Muscle layer of colon (tissue), 2 donors: Measurements from ENCODE around the gene IL13RA1.

Source experiments
- H3K27ac ChIP-seq: one replicate; pipeline ENCODE4 v1.7.0; 2013; ENCODE audit warnings: low read depth, mild to moderate bottlenecking, low read length, moderate library complexity
- H3K27me3 ChIP-seq, 2 donors: one replicate each; pipeline ENCODE4 v1.7.0; 2013; ENCODE audit warnings: low read length in 2 of 2, mild to moderate bottlenecking in 2 of 2; ENCODE audit not compliant: insufficient read depth in 2 of 2, control insufficient read depth in 1 of 2
- H3K36me3 ChIP-seq: one replicate; pipeline ENCODE4 v1.7.0; 2013; ENCODE audit warnings: mild to moderate bottlenecking, low read length; ENCODE audit not compliant: insufficient read depth
- H3K4me1 ChIP-seq: one replicate; pipeline ENCODE4 v1.7.0; 2013; ENCODE audit warnings: mild to moderate bottlenecking, low read length; ENCODE audit not compliant: insufficient read depth
- H3K4me3 ChIP-seq, 2 donors: one replicate each; pipeline ENCODE4 v1.7.0; 2013; ENCODE audit warnings: low read length in 2 of 2, low read depth in 1 of 2, mild to moderate bottlenecking in 1 of 2, moderate library complexity in 1 of 2
- H3K9ac ChIP-seq: one replicate; pipeline ENCODE4 v1.7.0; 2013; ENCODE audit warnings: low read length
- H3K9me3 ChIP-seq: one replicate; pipeline ENCODE4 v1.7.0; 2013; ENCODE audit warnings: mild to moderate bottlenecking, low read length
- donor health status: abdominal sarcoma.
- donor health status: Adenocarcinoma of cecum.

IL13RA1 gene

GRCh38 chrX:118726887-118727685 is at the start of gene IL13RA1:
Gene IL13RA1 (plus strand): TSS chrX:118727606. CDS start chrX:118727639, 33 bp downstream.
- no peaks in the 10 kb centered on the region for H3K27me3 ChIP-seq
- H3K27ac ChIP-seq = peak within 1 kb of the TSS; percentile 87
- H3K9ac ChIP-seq = peak within 1 kb of the TSS; percentile 46
- H3K36me3 ChIP-seq = no peaks in the 10 kb centered on the region
- H3K9me3 ChIP-seq = no peaks in the 10 kb centered on the region
- H3K4me3 ChIP-seq = peak within 1 kb of the TSS; percentile 43 to 68
- H3K4me1 ChIP-seq = peaks cover 30% of the 10 kb centered on the region

GRCh38 chrX:118679290-118679689 is 48.1 kb upstream of the IL13RA1 start:
- Histone ChIP-seq H3K27me3 (no peaks in the 10 kb centered on the region), H3K4me1 (no peaks in the 10 kb centered on the region), H3K27ac (no peak overlapping the region)

GRCh38 chrX:118682258-118683014 is 45.0 kb upstream of the IL13RA1 start:
- Histone ChIP-seq H3K9me3 (no peaks in the 10 kb centered on the region), H3K9ac (no peak overlapping the region), H3K27me3 (no peaks in the 10 kb centered on the region), H3K27ac (no peak overlapping the region), H3K4me3 (no peak overlapping the region), H3K4me1 (no peaks in the 10 kb centered on the region), H3K36me3 (no peaks in the 10 kb centered on the region)

More at GRCh38 chrX:118679290-118679689, 48.1 kb upstream of the IL13RA1 start:
- no peak overlapping the region for H3K4me3 ChIP-seq
- H3K9ac ChIP-seq = no peak overlapping the region
- no peaks in the 10 kb centered on the region for H3K9me3 ChIP-seq
- no peaks in the 10 kb centered on the region for H3K36me3 ChIP-seq

GRCh38 chrX:118685393-118685792 is 42.0 kb upstream of the IL13RA1 start:
- Histone ChIP-seq H3K27ac (no peak overlapping the region), H3K4me3 (no peak overlapping the region), H3K27me3 (no peaks in the 10 kb centered on the region), H3K36me3 (no peaks in the 10 kb centered on the region), H3K9ac (no peak overlapping the region), H3K9me3 (no peaks in the 10 kb centered on the region), H3K4me1 (no peaks in the 10 kb centered on the region)

- Histone ChIP-seq H3K4me1 (no peaks in the 10 kb centered on the region), H3K27ac (no peak overlapping the region), H3K4me3 (no peak overlapping the region), H3K27me3 (no peaks in the 10 kb centered on the region), H3K9me3 (no peaks in the 10 kb centered on the region), H3K9ac (no peak overlapping the region), H3K36me3 (no peaks in the 10 kb centered on the region)
Observed at GRCh38 chrX:118688935-118689334, 38.5 kb upstream of the IL13RA1 start.

GRCh38 chrX:118693843-118694242 is 33.6 kb upstream of the IL13RA1 start:
- Histone ChIP-seq H3K27ac (no peak overlapping the region), H3K36me3 (no peaks in the 10 kb centered on the region), H3K4me1 (no peaks in the 10 kb centered on the region), H3K27me3 (no peaks in the 10 kb centered on the region), H3K9me3 (no peaks in the 10 kb centered on the region), H3K9ac (no peak overlapping the region), H3K4me3 (no peak overlapping the region)

GRCh38 chrX:118694638-118695037 is 32.8 kb upstream of the IL13RA1 start:
- no peak overlapping the region for H3K9ac ChIP-seq
- no peak overlapping the region for H3K4me3 ChIP-seq
- H3K27me3 ChIP-seq = no peaks in the 10 kb centered on the region
- H3K36me3 ChIP-seq = no peaks in the 10 kb centered on the region
- H3K4me1 ChIP-seq = no peaks in the 10 kb centered on the region
- H3K9me3 ChIP-seq = no peaks in the 10 kb centered on the region
- H3K27ac ChIP-seq = no peak overlapping the region

- H3K4me3 ChIP-seq = no peak overlapping the region
- H3K27ac ChIP-seq = no peak overlapping the region
- H3K4me1 ChIP-seq = no peaks in the 10 kb centered on the region
- no peak overlapping the region for H3K9ac ChIP-seq
- no peaks in the 10 kb centered on the region for H3K36me3 ChIP-seq
- H3K9me3 ChIP-seq = no peaks in the 10 kb centered on the region
- H3K27me3 ChIP-seq = no peaks in the 10 kb centered on the region
Observed at GRCh38 chrX:118698516-118699170, 28.8 kb upstream of the IL13RA1 start.

GRCh38 chrX:118702741-118703140 is 24.7 kb upstream of the IL13RA1 start:
- Histone ChIP-seq H3K4me1 (no peaks in the 10 kb centered on the region), H3K9ac (no peak overlapping the region), H3K27me3 (no peaks in the 10 kb centered on the region), H3K27ac (no peak overlapping the region), H3K36me3 (no peaks in the 10 kb centered on the region), H3K4me3 (no peak overlapping the region), H3K9me3 (no peaks in the 10 kb centered on the region)

GRCh38 chrX:118706681-118707080 is 20.7 kb upstream of the IL13RA1 start:
- no peaks in the 10 kb centered on the region for H3K4me1 ChIP-seq
- H3K9ac ChIP-seq = no peak overlapping the region
- H3K27ac ChIP-seq = no peak overlapping the region
- H3K36me3 ChIP-seq = no peaks in the 10 kb centered on the region
- H3K4me3 ChIP-seq = no peak overlapping the region
- no peaks in the 10 kb centered on the region for H3K27me3 ChIP-seq
- H3K9me3 ChIP-seq = no peaks in the 10 kb centered on the region

GRCh38 chrX:118714521-118714920 is 12.9 kb upstream of the IL13RA1 start:
- Histone ChIP-seq H3K36me3 (no peaks in the 10 kb centered on the region), H3K4me3 (no peak overlapping the region), H3K9ac (no peak overlapping the region), H3K27me3 (no peaks in the 10 kb centered on the region), H3K9me3 (no peaks in the 10 kb centered on the region), H3K4me1 (no peaks in the 10 kb centered on the region), H3K27ac (no peak overlapping the region)
